HEK293 (cell line): ENCODE measurements around the gene KCNIP2.

Experiments used
- WT1 ChIP-seq: fragments of 450-650 bp; formaldehyde crosslinking; IDR thresholded peaks from 2 replicates; pipeline ENCODE4 v1.5.1; 2016; ENCODE audit warnings: missing biosample characterization, missing genetic modification characterization
- ZNF121 ChIP-seq: fragments of 450-650 bp; formaldehyde crosslinking; IDR thresholded peaks from 2 replicates; pipeline ENCODE4 v1.5.1; 2016; ENCODE audit warnings: missing biosample characterization, missing genetic modification characterization
- ZNF311 ChIP-seq: fragments of 450-650 bp; formaldehyde crosslinking; IDR thresholded peaks from 2 replicates; pipeline ENCODE4 v1.5.1; 2017; ENCODE audit warnings: missing biosample characterization, missing genetic modification characterization, borderline replicate concordance
- ZNF76 ChIP-seq: fragments of 450-650 bp; formaldehyde crosslinking; IDR thresholded peaks from 2 replicates; pipeline ENCODE4; 2016; ENCODE audit warnings: low read depth, missing biosample characterization, missing genetic modification characterization, borderline replicate concordance
- TF ChIP-seq, protein P1 (sequence below): fragments of 450-650 bp; formaldehyde crosslinking; IDR thresholded peaks from 2 replicates; pipeline ENCODE4 v1.5.1; 2017; ENCODE audit warnings: missing biosample characterization, missing genetic modification characterization
- TF ChIP-seq, protein P2 (sequence below): fragments of 450-650 bp; formaldehyde crosslinking; IDR thresholded peaks from 2 replicates; pipeline ENCODE4 v1.5.1; 2016; ENCODE audit warnings: missing biosample characterization, missing genetic modification characterization

DNA sequence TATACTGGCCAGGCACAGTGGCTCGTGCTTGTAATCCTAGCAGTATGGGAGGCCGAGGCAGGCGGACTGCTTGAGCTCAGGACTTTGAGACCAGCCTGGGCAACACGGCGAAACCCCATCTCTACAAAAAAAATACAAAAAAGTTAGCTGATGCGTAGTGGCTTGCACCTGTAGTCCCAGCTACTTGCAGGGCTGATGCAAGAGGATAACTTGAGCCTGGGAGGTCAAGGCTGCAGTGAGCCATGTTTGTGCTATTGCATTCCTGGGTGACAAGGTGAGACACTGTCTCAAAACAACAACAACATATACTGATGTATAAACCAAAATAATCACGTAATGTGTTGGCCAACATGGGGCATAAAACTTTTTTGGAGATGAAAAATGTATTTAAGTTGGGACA lies 53.9 kb downstream of the KCNIP2 start:
- TF ChIP-seq ZNF311 (tag by site-specific recombination), result no peak
- no peak for TF ChIP-seq WT1
- TF ChIP-seq, protein P1, sequence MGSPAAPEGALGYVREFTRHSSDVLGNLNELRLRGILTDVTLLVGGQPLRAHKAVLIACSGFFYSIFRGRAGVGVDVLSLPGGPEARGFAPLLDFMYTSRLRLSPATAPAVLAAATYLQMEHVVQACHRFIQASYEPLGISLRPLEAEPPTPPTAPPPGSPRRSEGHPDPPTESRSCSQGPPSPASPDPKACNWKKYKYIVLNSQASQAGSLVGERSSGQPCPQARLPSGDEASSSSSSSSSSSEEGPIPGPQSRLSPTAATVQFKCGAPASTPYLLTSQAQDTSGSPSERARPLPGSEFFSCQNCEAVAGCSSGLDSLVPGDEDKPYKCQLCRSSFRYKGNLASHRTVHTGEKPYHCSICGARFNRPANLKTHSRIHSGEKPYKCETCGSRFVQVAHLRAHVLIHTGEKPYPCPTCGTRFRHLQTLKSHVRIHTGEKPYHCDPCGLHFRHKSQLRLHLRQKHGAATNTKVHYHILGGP, result no peak
- TF ChIP-seq, protein P2, sequence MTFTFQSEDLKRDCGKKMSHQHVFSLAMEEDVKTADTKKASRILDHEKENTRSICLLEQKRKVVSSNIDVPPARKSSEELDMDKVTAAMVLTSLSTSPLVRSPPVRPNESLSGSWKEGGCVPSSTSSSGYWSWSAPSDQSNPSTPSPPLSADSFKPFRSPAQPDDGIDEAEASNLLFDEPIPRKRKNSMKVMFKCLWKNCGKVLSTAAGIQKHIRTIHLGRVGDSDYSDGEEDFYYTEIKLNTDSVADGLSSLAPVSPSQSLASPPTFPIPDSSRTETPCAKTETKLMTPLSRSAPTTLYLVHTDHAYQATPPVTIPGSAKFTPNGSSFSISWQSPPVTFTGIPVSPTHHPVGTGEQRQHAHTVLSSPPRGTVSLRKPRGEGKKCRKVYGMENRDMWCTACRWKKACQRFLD, result no peak
- no peak for TF ChIP-seq ZNF121 (tag by site-specific recombination)
- TF ChIP-seq ZNF76 (tag by site-specific recombination), result no peak
